ENCODE results near the gene YBEY. TPM values are rescaled to one million over a fixed set of nuclear protein-coding genes. Genes with fewer than 3 reads are reported as not detected.

The YBEY gene
- total and polyA plus RNA-seq, 5 donors, result 10.2 to 18.5 (median 16.0) TPM

GRCh38 chr21:46322351-46323226, 36.4 kb downstream of the YBEY start:
- Histone ChIP-seq H3K4me1 (ENCODE audit: control insufficient read depth, insufficient read depth, low read length) (peaks cover 8% of the 10 kb centered on the region), H3K27ac (ENCODE audit: low read length) (no peak overlapping the region), H3K4me3 (ENCODE audit: low read length) (peak overlapping the region; percentile 71), H3K9me3 (ENCODE audit: control insufficient read depth, low read length) (no peaks in the 10 kb centered on the region), H3K27me3 (ENCODE audit: control insufficient read depth, insufficient read depth) (no peaks in the 10 kb centered on the region)
- WGBS, result 4% methylated on average over 50 of the region's 50 CpGs
- DNase-seq (peak in 2 of 3 donors; percentile 56 to 64), ATAC-seq (no peak)
- intact Hi-C loops (cut with DNase I), result no loop called here

- intact Hi-C loops (cut with DNase I), result no loop called here
- no peak overlapping the region for H3K27ac ChIP-seq (ENCODE audit: low read length)
- no peak for ATAC-seq
Observed at GRCh38 chr21:46323227-46323709, 37.1 kb downstream of the YBEY start.

GRCh38 chr21:46323710-46324389, 37.7 kb downstream of the YBEY start, which contains the start of the genes C21orf58 and PCNT:
Gene C21orf58, minus strand, starts transcription at chr21:46323870. Its CDS starts 1,132 bp downstream, at chr21:46322738.
Gene PCNT, plus strand, starts transcription at chr21:46324156. Its CDS starts 73 bp downstream, at chr21:46324229.
- DNase-seq (peak; percentile 99), ATAC-seq (peak; percentile 96 to 97)
- Histone ChIP-seq H3K4me1 (ENCODE audit: control insufficient read depth, insufficient read depth, low read length) (peaks cover 8% of the 10 kb centered on the region), H3K27me3 (ENCODE audit: control insufficient read depth, insufficient read depth) (no peaks in the 10 kb centered on the region), H3K9me3 (ENCODE audit: control insufficient read depth, low read length) (no peaks in the 10 kb centered on the region), H3K4me3 (ENCODE audit: low read length) (peak within 1 kb of the TSS; percentile 93), H3K27ac (ENCODE audit: low read length) (peak within 1 kb of the TSS; percentile 99)
- under 1% methylated on average over 76 of the region's 76 CpGs for WGBS
- intact Hi-C loops (cut with DNase I), result loop anchor here in 1 of 4 donors (2.0 kb wide), 1 partner anchor 37 kb away; the partner anchor contains the start of gene YBEY

More at GRCh38 chr21:46323227-46323709, 37.1 kb downstream of the YBEY start:
- WGBS, result under 1% methylated on average over 34 of the region's 34 CpGs
- Histone ChIP-seq H3K4me1 (ENCODE audit: control insufficient read depth, insufficient read depth, low read length) (peaks cover 8% of the 10 kb centered on the region), H3K4me3 (ENCODE audit: low read length) (peak overlapping the region; percentile 71), H3K9me3 (ENCODE audit: control insufficient read depth, low read length) (no peaks in the 10 kb centered on the region), H3K27me3 (ENCODE audit: control insufficient read depth, insufficient read depth) (no peaks in the 10 kb centered on the region)
- no peak for DNase-seq

GRCh38 chr21:46324390-46325072, 38.4 kb downstream of the YBEY start:
- WGBS, result under 1% methylated on average over 98 of the region's 98 CpGs

GRCh38 chr21:46325073-46325912, 39.2 kb downstream of the YBEY start:
- H3K27ac ChIP-seq (ENCODE audit: low read length), result peak overlapping the region; percentile 73
- intact Hi-C loops (cut with DNase I), result loop anchor here in 1 of 4 donors (2.0 kb wide), 1 partner anchor 38 kb away; the partner anchor contains the start of gene YBEY
- peaks cover 8% of the 10 kb centered on the region for H3K4me1 ChIP-seq (ENCODE audit: control insufficient read depth, insufficient read depth, low read length)
- H3K27me3 ChIP-seq (ENCODE audit: control insufficient read depth, insufficient read depth), result no peaks in the 10 kb centered on the region
- no peaks in the 10 kb centered on the region for H3K9me3 ChIP-seq (ENCODE audit: control insufficient read depth, low read length)
- H3K4me3 ChIP-seq (ENCODE audit: low read length), result peak overlapping the region; percentile 93
- peak; percentile 63 to 76 (median 72) for DNase-seq
- ATAC-seq, result peak; percentile 22 to 43
- 9% methylated on average over 43 of the region's 43 CpGs for WGBS

More at GRCh38 chr21:46324390-46325072, 38.4 kb downstream of the YBEY start:
- peak overlapping the region; percentile 93 for H3K4me3 ChIP-seq (ENCODE audit: low read length)
- H3K27me3 ChIP-seq (ENCODE audit: control insufficient read depth, insufficient read depth), result no peaks in the 10 kb centered on the region
- ATAC-seq (peak; percentile 92 to 93), DNase-seq (peak; percentile 86 to 95 (median 95))
- intact Hi-C loops (cut with DNase I), result loop anchor here in 1 of 4 donors (2.0 kb wide), 1 partner anchor 38 kb away; the partner anchor contains the start of gene YBEY
- H3K4me1 ChIP-seq (ENCODE audit: control insufficient read depth, insufficient read depth, low read length), result peaks cover 8% of the 10 kb centered on the region
- H3K9me3 ChIP-seq (ENCODE audit: control insufficient read depth, low read length), result no peaks in the 10 kb centered on the region
- peak overlapping the region; percentile 99 for H3K27ac ChIP-seq (ENCODE audit: low read length)

- Histone ChIP-seq H3K4me1 (ENCODE audit: control insufficient read depth, insufficient read depth, low read length) (peaks cover 8% of the 10 kb centered on the region), H3K27me3 (ENCODE audit: control insufficient read depth, insufficient read depth) (no peaks in the 10 kb centered on the region), H3K27ac (ENCODE audit: low read length) (no peak overlapping the region), H3K4me3 (ENCODE audit: low read length) (no peak overlapping the region), H3K9me3 (ENCODE audit: control insufficient read depth, low read length) (no peaks in the 10 kb centered on the region)
- ATAC-seq (no peak), DNase-seq (no peak)
- intact Hi-C loops (cut with DNase I), result no loop called here
- 97% methylated on average over 15 of the region's 15 CpGs for WGBS
Observed at GRCh38 chr21:46326110-46326703, 40.1 kb downstream of the YBEY start.

- 83% methylated on average over 4 of the region's 4 CpGs for WGBS
- Histone ChIP-seq H3K27ac (ENCODE audit: low read length) (no peak overlapping the region), H3K9me3 (ENCODE audit: control insufficient read depth, low read length) (no peaks in the 10 kb centered on the region), H3K27me3 (ENCODE audit: control insufficient read depth, insufficient read depth) (no peaks in the 10 kb centered on the region), H3K4me3 (ENCODE audit: low read length) (no peak overlapping the region), H3K4me1 (ENCODE audit: control insufficient read depth, insufficient read depth, low read length) (peaks cover 3% of the 10 kb centered on the region)
- no peak for ATAC-seq
- no peak for DNase-seq
- intact Hi-C loops (cut with DNase I), result no loop called here
Observed at GRCh38 chr21:46327711-46328110, 41.6 kb downstream of the YBEY start.

GRCh38 chr21:46328151-46328550, 42.0 kb downstream of the YBEY start:
- Histone ChIP-seq H3K9me3 (ENCODE audit: control insufficient read depth, low read length) (no peaks in the 10 kb centered on the region), H3K27ac (ENCODE audit: low read length) (no peak overlapping the region), H3K4me3 (ENCODE audit: low read length) (no peak overlapping the region), H3K4me1 (ENCODE audit: control insufficient read depth, insufficient read depth, low read length) (peaks cover 3% of the 10 kb centered on the region), H3K27me3 (ENCODE audit: control insufficient read depth, insufficient read depth) (no peaks in the 10 kb centered on the region)
- DNase-seq, result no peak
- intact Hi-C loops (cut with DNase I), result no loop called here
- 79% methylated on average over 5 of the region's 5 CpGs for WGBS
- no peak for ATAC-seq

- no peaks in the 10 kb centered on the region for H3K27me3 ChIP-seq (ENCODE audit: control insufficient read depth, insufficient read depth)
- DNase-seq, result no peak
- intact Hi-C loops (cut with DNase I), result no loop called here
- no peak overlapping the region for H3K4me3 ChIP-seq (ENCODE audit: low read length)
- peaks cover 3% of the 10 kb centered on the region for H3K4me1 ChIP-seq (ENCODE audit: control insufficient read depth, insufficient read depth, low read length)
- ATAC-seq, result no peak
- H3K9me3 ChIP-seq (ENCODE audit: control insufficient read depth, low read length), result no peaks in the 10 kb centered on the region
- 94% methylated on average over 2 of the region's 2 CpGs for WGBS
- no peak overlapping the region for H3K27ac ChIP-seq (ENCODE audit: low read length)
Observed at GRCh38 chr21:46329796-46330195, 43.7 kb downstream of the YBEY start.

Measured in right cardiac atrium (tissue), 5 donors.